Astrocyte of the cerebellum (primary cell): Measurements from ENCODE around the gene DNM1.

ENCODE experiments used
- DNase-seq: peaks from one replicate; pipeline ENCODE4 v3.0.0-alpha.2; 2011; ENCODE audit warnings: low read depth
- H3K4me3 ChIP-seq: 2 replicates; pipeline ENCODE4 v1.5.1; 2011; ENCODE audit warnings: mild to moderate bottlenecking, low read depth, low read length, moderate library complexity
- CTCF ChIP-seq: IDR thresholded peaks from 2 replicates; pipeline ENCODE4 v1.5.1; 2012; ENCODE audit warnings: low read length, low read depth, moderate library complexity, mild to moderate bottlenecking; ENCODE audit errors: missing control alignments
- in situ Hi-C: cut with HindIII; loops from 2 replicates; pipeline ENCODE4 v1.10.0; 2017; ENCODE audit warnings: low sequenced_read_pairs

Gene DNM1

DNA sequence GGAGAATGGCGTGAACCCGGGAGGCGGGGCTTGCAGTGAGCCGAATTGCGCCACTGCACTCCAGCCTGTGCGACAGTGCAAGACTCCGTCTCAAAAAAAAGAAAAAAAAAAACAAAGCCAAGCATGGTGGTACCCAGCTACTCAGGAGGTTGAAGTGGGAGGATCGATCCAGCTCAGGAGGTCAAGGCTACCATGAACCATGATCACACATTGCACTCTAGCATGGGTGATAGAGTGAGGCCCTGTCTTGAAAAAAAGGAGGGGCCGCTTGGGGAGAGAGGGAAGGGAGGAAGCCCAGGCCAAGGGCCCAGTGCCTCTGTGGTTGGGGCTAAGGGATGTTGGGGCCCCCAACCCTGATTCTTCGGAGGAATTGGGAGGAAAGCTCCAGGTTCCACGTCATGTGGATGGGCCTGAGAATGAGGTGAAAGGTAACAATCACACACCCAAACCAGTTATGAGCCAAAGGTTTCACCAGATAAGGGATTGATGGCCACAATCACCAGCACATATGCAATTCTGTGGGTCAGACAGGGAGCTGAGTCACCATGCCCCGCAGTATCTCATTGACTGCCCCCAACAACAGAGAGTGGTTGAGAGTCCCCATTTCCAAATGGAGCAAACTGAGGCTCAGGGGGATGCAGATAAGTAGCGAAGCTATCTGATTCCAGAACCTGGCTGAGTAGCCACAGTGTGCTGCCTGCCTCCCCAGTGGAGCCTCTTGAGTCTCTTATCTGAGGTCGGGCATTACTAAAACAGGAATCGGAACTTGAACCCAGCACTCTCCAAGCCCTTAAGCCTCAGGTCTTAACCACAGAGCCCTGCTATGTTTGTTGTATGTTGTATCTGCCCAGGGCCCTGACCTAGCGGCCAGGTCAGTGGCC, 93.4 kb downstream of the DNM1 start:
- no peak for DNase-seq
- no peak overlapping the region for H3K4me3 ChIP-seq
- TF ChIP-seq CTCF: no peak
- in situ Hi-C loops: no loop called here

- no peak overlapping the region for H3K4me3 ChIP-seq
- TF ChIP-seq CTCF: no peak
- DNase-seq: no peak
- in situ Hi-C loops: no loop called here
Measured at GRCh38 chr9:128297221-128297773, 94.1 kb downstream of the DNM1 start.

DNA sequence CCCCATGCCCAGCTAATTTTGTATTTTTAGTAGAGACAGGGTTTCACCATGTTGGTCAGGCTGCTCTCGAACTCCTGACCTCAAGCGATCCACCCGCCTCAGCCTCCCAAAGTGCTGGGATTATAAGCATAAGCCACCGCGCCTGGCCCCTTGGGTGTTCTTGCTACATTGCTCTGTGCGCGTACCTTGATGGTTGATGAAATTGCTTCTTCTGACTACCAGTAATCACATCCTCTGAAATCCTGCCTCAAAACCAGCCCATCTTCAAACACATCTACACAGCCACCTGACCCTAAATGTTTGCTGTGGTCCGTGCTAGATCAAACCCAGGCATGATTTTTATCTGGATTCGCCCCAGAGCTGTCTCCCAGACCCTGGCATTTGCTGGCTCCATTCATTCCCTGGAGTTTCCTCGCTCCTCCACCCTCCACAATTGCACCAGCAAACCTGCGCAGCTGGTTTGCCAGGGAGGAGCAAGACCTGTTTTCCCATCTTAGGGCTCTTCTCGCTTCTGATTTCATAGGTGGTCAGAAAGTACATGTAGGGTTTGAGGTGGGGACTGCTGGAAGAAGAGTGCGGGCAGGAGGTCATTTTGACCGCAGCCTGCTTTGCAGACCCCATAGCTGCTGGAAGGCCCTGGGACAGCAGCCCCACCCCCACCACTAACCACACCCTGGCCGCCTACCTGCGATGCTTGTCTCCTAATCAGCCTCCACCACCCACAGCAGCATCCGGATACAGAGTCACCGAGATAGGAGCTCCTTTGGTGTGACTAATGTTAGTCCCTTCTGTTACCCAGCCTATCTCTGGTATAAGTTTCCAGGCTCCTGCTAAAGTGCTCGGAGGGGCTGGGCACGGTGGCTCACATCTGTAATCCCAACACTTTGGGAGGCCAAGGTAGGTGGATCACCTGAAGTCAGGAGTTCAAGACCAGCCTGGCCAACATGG, 95.6 kb downstream of the DNM1 start:
- no peak overlapping the region for H3K4me3 ChIP-seq
- no peak for TF ChIP-seq CTCF
- in situ Hi-C loops: no loop called here
- no peak for DNase-seq

DNA sequence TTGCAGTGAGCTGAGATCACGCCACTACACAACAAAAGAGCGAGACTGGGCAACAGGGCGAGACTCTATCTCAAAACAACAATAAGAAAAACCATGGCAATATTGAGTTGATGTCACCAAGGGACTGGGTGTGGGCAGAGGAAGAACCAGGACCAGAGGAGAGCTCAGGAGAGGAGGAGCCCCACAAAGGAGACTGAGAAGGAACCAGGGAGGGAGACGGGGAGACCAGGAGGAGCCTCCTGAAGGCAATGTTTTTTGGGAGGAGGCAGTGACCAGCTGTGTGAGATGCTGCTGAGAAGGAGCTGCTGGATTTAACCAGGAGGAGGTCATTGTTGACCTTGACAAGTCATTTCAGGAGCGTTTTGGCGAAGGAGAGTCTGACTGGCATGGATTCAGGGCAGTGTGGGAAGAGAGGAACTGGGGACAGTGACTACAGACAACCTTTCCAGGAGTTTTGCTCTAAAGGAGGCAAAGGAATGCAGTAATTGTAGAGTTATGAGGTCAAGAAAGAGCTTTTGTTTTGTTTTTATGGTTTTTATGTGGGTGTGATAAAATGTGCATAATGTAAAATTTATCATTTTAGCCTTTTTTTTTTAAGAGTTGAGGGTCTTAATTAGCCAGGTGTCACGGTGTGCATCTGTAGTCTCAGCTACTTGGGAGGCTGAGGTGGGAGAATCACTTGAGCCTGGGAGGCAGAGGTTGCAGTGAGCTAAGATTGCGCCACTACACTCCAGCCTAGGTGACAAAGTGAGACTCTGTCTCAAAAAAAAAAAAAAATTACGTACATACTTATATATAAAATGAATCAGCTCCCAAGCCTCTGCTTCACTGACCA, 101.2 kb downstream of the DNM1 start:
- H3K4me3 ChIP-seq: no peak overlapping the region
- DNase-seq: no peak
- in situ Hi-C loops: no loop called here
- no peak for TF ChIP-seq CTCF
